Loucy (cell line): ENCODE results near the gene C2orf81.

Experiments used
- EZH2phosphoT487 ChIP-seq: fragments of 200-600 bp; IDR thresholded peaks from 2 replicates; pipeline ENCODE4 v1.6.1; 2018; ENCODE audit warnings: antibody characterized with exemption, mild to moderate bottlenecking, moderate library complexity, borderline replicate concordance
- TF ChIP-seq, protein P1 (sequence below): fragments of 200-600 bp; sonication (generic); conservative IDR thresholded peaks from 2 replicates; pipeline ENCODE4 v1.5.1; 2014; ENCODE audit warnings: mild to moderate bottlenecking, antibody characterized with exemption, low read length

DNA sequence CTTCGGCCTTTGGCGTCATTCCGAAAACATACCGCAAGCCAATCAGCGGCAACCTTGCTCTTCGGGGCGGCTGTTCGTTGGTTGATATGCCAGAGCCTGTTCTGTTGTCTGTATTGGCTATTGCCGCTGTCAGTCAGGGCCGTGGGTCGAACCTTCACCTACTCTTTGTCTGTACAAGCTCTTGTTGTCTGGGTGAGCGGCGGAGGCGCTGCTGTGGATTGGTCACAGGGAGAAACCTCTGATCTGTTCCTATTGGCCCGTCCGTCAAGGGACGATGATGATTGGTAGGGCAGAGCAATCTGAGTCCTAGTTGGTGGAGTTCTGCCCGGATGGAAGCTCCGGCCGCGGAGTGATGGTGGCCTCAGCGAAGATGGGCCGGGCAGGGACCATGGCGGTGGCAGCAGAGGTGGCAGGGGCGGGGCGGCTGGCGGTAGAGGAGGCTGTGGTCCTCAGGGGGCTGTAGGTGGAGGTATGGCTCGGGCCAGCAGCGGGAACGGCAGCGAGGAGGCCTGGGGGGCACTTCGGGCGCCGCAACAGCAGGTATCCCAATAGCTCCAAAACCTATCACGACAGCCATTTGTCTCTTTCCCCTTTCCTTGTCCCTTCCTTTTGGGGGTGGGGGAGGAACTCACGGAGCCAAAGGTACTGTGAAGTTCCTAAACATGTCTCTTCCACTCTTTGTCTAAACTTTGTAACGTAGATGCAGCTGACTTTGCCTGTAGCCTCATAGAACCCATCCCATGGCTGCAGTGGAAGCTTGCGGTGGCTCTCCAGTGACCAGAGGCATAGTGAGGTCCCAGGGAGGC, 36.9 kb upstream of the C2orf81 start, which contains the start of gene WBP1:
- TF ChIP-seq, protein P1, sequence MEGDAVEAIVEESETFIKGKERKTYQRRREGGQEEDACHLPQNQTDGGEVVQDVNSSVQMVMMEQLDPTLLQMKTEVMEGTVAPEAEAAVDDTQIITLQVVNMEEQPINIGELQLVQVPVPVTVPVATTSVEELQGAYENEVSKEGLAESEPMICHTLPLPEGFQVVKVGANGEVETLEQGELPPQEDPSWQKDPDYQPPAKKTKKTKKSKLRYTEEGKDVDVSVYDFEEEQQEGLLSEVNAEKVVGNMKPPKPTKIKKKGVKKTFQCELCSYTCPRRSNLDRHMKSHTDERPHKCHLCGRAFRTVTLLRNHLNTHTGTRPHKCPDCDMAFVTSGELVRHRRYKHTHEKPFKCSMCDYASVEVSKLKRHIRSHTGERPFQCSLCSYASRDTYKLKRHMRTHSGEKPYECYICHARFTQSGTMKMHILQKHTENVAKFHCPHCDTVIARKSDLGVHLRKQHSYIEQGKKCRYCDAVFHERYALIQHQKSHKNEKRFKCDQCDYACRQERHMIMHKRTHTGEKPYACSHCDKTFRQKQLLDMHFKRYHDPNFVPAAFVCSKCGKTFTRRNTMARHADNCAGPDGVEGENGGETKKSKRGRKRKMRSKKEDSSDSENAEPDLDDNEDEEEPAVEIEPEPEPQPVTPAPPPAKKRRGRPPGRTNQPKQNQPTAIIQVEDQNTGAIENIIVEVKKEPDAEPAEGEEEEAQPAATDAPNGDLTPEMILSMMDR = no peak
- no peak for TF ChIP-seq EZH2phosphoT487
